ENCODE results near the gene ZNF667.
A peak's percentile ranks its signal among the peaks of the same experiment; 100 is the strongest.

ZNF667 gene

DNA sequence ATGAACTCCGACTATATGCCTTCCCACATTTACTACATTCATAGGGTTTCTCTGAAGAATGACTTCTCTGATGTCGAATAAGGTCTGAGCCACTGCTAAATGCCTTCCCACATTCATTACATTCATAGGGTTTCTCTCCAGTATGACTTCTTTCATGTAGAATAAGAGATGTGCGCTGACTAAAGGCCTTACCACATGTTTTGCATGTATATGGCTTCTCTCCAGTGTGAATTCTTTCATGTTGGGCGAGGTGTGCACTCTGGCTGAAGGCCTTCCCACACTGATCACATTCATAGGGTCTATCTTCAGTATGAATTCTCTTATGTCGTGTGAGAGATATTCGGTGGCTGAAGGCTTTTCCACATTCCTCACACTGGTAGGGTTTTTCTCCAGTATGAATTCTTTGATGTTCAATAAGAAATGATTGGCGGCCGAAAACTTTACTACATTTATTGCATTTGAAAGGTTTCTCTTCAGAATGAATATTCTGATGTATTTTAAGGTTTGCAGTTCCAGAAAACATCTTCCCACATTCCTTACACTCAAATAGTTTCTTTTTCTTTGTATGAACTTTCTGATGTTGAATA is 35.8 kb downstream of the ZNF667 start:
- Histone ChIP-seq H3K4me3 (ENCODE audit: low read length in 2 of 2) (peak overlapping the region in 1 of 2 donors; percentile 69), H3K27ac (ENCODE audit: low read length) (no peak overlapping the region), H3K36me3 (ENCODE audit: control insufficient read depth in 2 of 2, insufficient read depth in 2 of 2, low read length in 2 of 2) (peaks cover 5 to 16% of the 10 kb centered on the region in 2 donors), H3K9me3 (ENCODE audit: control insufficient read depth in 2 of 2, low read length in 2 of 2) (peaks cover 33 to 44% of the 10 kb centered on the region in 2 donors), H3K27me3 (ENCODE audit: control insufficient read depth in 1 of 2, insufficient read depth in 2 of 2, low read length in 2 of 2) (no peaks in the 10 kb centered on the region), H3K9ac (ENCODE audit: low read length in 2 of 2) (no peak overlapping the region), H3K4me1 (ENCODE audit: control insufficient read depth, insufficient read depth, low read length) (no peaks in the 10 kb centered on the region)

DNA sequence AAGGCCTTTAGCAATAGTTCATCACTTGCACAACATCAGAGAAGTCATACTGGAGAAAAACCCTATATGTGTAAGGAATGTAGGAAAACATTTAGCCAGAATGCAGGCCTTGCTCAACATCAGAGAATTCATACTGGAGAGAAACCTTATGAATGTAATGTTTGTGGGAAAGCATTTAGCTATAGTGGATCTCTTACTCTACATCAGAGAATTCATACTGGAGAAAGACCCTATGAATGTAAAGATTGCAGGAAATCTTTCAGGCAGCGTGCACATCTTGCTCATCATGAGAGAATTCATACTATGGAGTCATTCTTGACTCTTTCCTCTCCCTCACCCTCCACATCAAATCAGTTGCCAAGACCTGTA is 53.2 kb downstream of the ZNF667 start:
- Histone ChIP-seq H3K27ac (ENCODE audit: low read length) (no peak overlapping the region), H3K9ac (ENCODE audit: low read length in 2 of 2) (no peak overlapping the region), H3K27me3 (ENCODE audit: control insufficient read depth in 1 of 2, insufficient read depth in 2 of 2, low read length in 2 of 2) (no peaks in the 10 kb centered on the region), H3K36me3 (ENCODE audit: control insufficient read depth in 2 of 2, insufficient read depth in 2 of 2, low read length in 2 of 2) (peaks cover 25 to 36% of the 10 kb centered on the region in 2 donors), H3K9me3 (ENCODE audit: control insufficient read depth in 2 of 2, low read length in 2 of 2) (peaks cover 54 to 67% of the 10 kb centered on the region in 2 donors), H3K4me3 (ENCODE audit: low read length in 2 of 2) (peak overlapping the region in 1 of 2 donors; percentile 56), H3K4me1 (ENCODE audit: control insufficient read depth, insufficient read depth, low read length) (no peaks in the 10 kb centered on the region)

DNA sequence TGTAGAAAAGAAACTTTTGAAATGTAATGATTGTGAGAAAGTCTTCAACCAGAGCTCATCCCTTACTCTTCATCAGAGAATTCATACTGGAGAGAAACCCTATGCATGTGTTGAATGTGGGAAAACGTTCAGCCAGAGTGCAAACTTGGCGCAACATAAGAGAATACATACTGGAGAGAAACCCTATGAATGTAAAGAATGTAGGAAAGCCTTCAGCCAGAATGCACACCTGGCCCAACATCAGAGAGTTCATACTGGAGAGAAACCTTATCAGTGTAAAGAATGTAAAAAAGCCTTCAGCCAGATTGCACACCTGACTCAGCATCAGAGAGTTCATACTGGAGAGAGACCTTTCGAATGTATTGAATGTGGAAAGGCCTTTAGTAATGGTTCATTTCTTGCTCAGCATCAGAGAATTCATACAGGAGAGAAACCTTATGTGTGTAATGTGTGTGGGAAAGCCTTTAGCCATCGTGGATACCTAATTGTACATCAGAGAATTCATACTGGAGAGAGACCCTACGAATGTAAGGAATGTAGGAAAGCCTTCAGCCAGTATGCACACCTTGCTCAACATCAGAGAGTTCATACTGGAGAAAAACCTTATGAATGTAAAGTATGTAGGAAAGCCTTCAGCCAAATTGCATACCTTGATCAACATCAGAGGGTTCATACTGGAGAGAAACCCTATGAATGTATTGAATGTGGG is 53.7 kb downstream of the ZNF667 start:
- Histone ChIP-seq H3K9ac (ENCODE audit: low read length in 2 of 2) (no peak overlapping the region), H3K9me3 (ENCODE audit: control insufficient read depth in 2 of 2, low read length in 2 of 2) (peaks cover 53 to 67% of the 10 kb centered on the region in 2 donors), H3K4me3 (ENCODE audit: low read length in 2 of 2) (peak overlapping the region in 1 of 2 donors; percentile 56), H3K4me1 (ENCODE audit: control insufficient read depth, insufficient read depth, low read length) (no peaks in the 10 kb centered on the region), H3K27me3 (ENCODE audit: control insufficient read depth in 1 of 2, insufficient read depth in 2 of 2, low read length in 2 of 2) (no peaks in the 10 kb centered on the region), H3K27ac (ENCODE audit: low read length) (no peak overlapping the region), H3K36me3 (ENCODE audit: control insufficient read depth in 2 of 2, insufficient read depth in 2 of 2, low read length in 2 of 2) (peaks cover 25 to 36% of the 10 kb centered on the region in 2 donors)

DNA sequence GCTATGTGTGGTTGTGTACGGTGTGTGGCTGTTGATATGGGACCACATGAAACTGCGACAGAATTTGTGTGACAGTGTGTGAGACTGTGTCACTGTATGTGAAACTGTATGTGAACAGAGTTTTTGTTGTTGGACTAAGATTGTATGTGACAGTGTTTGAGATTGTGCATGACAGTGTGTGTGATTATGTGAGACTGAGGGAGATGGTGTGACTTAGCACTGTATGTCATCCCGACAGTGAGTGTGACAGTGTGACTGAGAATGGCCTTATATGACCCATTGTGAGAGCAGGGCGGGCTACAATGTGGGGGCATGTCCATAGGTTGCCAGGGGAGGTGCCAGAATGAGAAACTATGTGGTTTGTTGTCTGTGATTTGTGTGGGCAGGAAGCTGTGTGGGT is 72.1 kb downstream of the ZNF667 start:
- Histone ChIP-seq H3K36me3 (ENCODE audit: control insufficient read depth in 2 of 2, insufficient read depth in 2 of 2, low read length in 2 of 2) (peaks cover 30 to 31% of the 10 kb centered on the region in 2 donors), H3K27ac (ENCODE audit: low read length) (no peak overlapping the region), H3K4me1 (ENCODE audit: control insufficient read depth, insufficient read depth, low read length) (peaks cover 14% of the 10 kb centered on the region), H3K9me3 (ENCODE audit: control insufficient read depth in 2 of 2, low read length in 2 of 2) (peaks cover 15 to 22% of the 10 kb centered on the region in 2 donors), H3K9ac (ENCODE audit: low read length in 2 of 2) (no peak overlapping the region), H3K4me3 (ENCODE audit: low read length in 2 of 2) (peak overlapping the region; percentile 79 to 97), H3K27me3 (ENCODE audit: control insufficient read depth in 1 of 2, insufficient read depth in 2 of 2, low read length in 2 of 2) (no peaks in the 10 kb centered on the region)

DNA sequence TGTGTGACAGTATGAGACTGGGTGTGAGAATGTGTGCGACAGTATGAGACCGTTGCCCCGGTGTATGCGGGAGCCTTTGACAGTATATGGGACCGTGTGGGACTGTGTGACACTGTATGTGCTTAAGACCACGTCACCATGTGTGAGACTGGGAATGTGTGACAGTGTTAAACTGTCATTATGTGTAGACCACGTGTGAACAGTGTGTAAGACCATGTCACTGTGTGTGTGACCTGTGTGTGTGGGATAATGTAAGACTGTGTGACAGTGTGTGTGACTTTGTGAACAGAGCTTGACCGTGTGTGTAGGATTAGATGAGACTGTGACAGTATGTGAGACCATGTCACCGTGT is 72.5 kb downstream of the ZNF667 start:
- H3K9me3 ChIP-seq (ENCODE audit: control insufficient read depth in 2 of 2, low read length in 2 of 2): peaks cover 16 to 24% of the 10 kb centered on the region in 2 donors
- peaks cover 14% of the 10 kb centered on the region for H3K4me1 ChIP-seq (ENCODE audit: control insufficient read depth, insufficient read depth, low read length)
- H3K9ac ChIP-seq (ENCODE audit: low read length in 2 of 2): peak overlapping the region; percentile 72 to 96
- no peaks in the 10 kb centered on the region for H3K27me3 ChIP-seq (ENCODE audit: control insufficient read depth in 1 of 2, insufficient read depth in 2 of 2, low read length in 2 of 2)
- H3K27ac ChIP-seq (ENCODE audit: low read length): no peak overlapping the region
- H3K4me3 ChIP-seq (ENCODE audit: low read length in 2 of 2): peak overlapping the region; percentile 79 to 97
- H3K36me3 ChIP-seq (ENCODE audit: control insufficient read depth in 2 of 2, insufficient read depth in 2 of 2, low read length in 2 of 2): peaks cover 27% of the 10 kb centered on the region in 2 donors

DNA sequence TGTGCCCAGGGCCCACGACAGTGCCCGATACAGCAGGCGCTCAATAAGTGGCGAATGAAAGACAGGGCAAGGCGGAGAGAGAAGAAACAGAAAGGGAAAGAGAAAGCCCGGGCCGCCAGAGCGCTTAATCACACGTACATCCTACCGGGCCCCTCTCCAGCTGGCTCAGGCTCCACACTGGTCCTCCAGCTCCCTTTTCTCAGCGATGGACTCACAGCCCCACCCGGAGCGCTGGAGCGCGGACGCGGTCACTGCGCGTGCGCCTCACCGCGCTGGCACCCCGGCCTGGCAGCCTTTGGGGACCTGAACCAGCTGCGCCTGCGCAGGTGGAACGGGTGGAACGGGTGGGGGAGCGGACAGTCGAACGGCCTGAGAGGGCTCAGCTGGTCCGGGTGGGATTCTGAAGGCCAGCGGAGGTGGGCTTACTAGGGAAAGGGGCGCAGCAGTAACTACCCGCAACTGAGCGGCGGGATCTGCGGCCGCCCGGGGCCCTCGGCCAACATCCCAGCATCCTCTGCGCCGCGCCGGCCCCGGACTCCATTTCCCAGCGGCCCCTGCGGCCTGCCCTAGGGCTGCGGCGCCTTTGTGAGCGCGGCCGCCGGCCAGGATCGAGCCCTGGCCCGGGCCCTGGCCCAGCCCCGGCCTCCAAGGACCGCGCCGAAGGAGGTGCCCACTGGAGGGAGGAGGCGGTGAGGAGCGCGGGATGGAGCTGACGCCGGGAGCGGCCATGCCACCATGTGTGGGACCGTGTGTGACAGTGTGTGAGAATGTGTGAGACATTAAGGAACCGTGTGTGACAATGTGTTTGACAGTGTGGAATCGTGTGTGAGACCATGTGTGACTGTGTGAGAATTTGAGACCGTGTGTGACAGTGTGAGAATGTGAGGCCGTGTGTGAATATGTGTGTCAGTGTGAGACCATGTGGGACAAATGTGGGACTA is 73.1 kb downstream of the ZNF667 start, which contains the start of gene ZNF583:
Gene ZNF583, plus strand, starts transcription at position 569 of the 941 bp plus-strand sequence. CDS start 2,783 bp downstream, outside the sequence.
- H3K9ac ChIP-seq (ENCODE audit: low read length in 2 of 2): peak within 1 kb of the TSS; percentile 72 to 96
- peaks cover 14% of the 10 kb centered on the region for H3K4me1 ChIP-seq (ENCODE audit: control insufficient read depth, insufficient read depth, low read length)
- H3K9me3 ChIP-seq (ENCODE audit: control insufficient read depth in 2 of 2, low read length in 2 of 2): peaks cover 15 to 22% of the 10 kb centered on the region in 2 donors
- no peaks in the 10 kb centered on the region for H3K27me3 ChIP-seq (ENCODE audit: control insufficient read depth in 1 of 2, insufficient read depth in 2 of 2, low read length in 2 of 2)
- H3K36me3 ChIP-seq (ENCODE audit: control insufficient read depth in 2 of 2, insufficient read depth in 2 of 2, low read length in 2 of 2): peaks cover 22 to 23% of the 10 kb centered on the region in 2 donors
- peak within 1 kb of the TSS; percentile 86 for H3K27ac ChIP-seq (ENCODE audit: low read length)
- H3K4me3 ChIP-seq (ENCODE audit: low read length in 2 of 2): peak within 1 kb of the TSS; percentile 79 to 97

DNA sequence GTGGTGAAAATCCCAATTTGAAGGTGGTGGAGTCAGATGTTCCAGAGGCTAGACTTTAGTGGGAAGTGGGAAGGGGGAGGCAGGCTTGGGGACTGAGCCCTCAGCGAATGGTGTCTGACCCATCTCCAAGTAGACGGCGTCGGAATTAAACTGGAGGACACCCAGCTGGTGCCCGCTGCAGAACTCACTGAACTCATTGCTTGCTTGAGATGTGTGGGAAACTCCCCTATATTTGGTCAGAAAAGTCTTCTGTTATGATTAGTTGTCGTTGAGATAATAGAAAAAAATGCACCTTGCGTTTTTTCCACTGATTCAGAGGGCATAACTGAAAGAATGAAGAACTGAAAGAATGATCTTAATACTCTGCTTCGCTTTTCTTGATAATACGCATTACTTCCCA is 73.9 kb downstream of the ZNF667 start:
- Histone ChIP-seq H3K27ac (ENCODE audit: low read length) (peak overlapping the region; percentile 86), H3K27me3 (ENCODE audit: control insufficient read depth in 1 of 2, insufficient read depth in 2 of 2, low read length in 2 of 2) (no peaks in the 10 kb centered on the region), H3K4me1 (ENCODE audit: control insufficient read depth, insufficient read depth, low read length) (peaks cover 14% of the 10 kb centered on the region), H3K9me3 (ENCODE audit: control insufficient read depth in 2 of 2, low read length in 2 of 2) (peaks cover 8 to 14% of the 10 kb centered on the region in 2 donors), H3K4me3 (ENCODE audit: low read length in 2 of 2) (peak overlapping the region; percentile 79 to 97), H3K36me3 (ENCODE audit: control insufficient read depth in 2 of 2, insufficient read depth in 2 of 2, low read length in 2 of 2) (peaks cover 14 to 15% of the 10 kb centered on the region in 2 donors), H3K9ac (ENCODE audit: low read length in 2 of 2) (peak overlapping the region; percentile 72 to 96)

DNA sequence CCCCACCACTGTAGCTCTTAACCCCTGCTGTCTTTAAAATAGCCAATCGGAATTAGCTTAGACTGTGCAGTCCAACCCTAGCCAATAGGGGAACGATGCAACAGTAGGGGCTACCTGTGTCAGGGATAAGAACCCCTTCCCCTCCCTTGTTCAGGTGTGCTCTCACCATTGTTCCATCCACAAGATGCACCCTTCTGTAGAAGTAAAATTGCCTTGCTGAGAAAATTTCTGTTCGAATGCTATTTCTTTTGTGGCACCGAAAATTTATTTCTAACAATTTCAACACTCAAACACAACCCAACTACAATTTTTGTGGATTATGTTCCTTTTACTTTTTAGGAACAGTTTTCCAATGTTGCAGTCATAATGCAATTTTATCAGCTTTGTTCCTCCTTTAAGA is 76.7 kb downstream of the ZNF667 start:
- peaks cover 5 to 9% of the 10 kb centered on the region in 2 donors for H3K9me3 ChIP-seq (ENCODE audit: control insufficient read depth in 2 of 2, low read length in 2 of 2)
- H3K27ac ChIP-seq (ENCODE audit: low read length): no peak overlapping the region
- no peaks in the 10 kb centered on the region for H3K27me3 ChIP-seq (ENCODE audit: control insufficient read depth in 1 of 2, insufficient read depth in 2 of 2, low read length in 2 of 2)
- no peak overlapping the region for H3K9ac ChIP-seq (ENCODE audit: low read length in 2 of 2)
- peaks cover 0 to 9% of the 10 kb centered on the region in 2 donors for H3K36me3 ChIP-seq (ENCODE audit: control insufficient read depth in 2 of 2, insufficient read depth in 2 of 2, low read length in 2 of 2)
- H3K4me1 ChIP-seq (ENCODE audit: control insufficient read depth, insufficient read depth, low read length): peaks cover 14% of the 10 kb centered on the region
- no peak overlapping the region for H3K4me3 ChIP-seq (ENCODE audit: low read length in 2 of 2)

DNA sequence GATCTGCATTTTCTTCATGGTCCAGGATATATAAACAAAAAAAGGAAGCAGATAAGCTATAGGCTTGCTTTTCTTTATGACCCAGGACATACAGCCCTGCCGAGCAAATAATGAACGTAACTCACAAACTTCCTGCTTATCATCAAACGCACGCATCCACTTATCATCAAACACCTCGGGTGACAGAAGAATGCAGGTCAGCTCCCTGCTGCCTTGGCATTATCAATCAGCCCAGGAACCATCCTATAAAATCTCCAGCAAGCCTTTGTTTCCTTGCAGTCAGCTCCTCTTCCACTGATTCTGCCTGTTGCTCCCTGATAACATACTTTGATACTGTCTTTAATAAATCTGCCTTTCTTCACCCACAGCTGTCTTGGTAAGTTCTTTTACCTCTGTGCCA is 78.3 kb downstream of the ZNF667 start:
- H3K4me1 ChIP-seq (ENCODE audit: control insufficient read depth, insufficient read depth, low read length): peaks cover 6% of the 10 kb centered on the region
- H3K36me3 ChIP-seq (ENCODE audit: control insufficient read depth in 2 of 2, insufficient read depth in 2 of 2, low read length in 2 of 2): peaks cover 0 to 9% of the 10 kb centered on the region in 2 donors
- no peak overlapping the region for H3K4me3 ChIP-seq (ENCODE audit: low read length in 2 of 2)
- no peak overlapping the region for H3K9ac ChIP-seq (ENCODE audit: low read length in 2 of 2)
- H3K9me3 ChIP-seq (ENCODE audit: control insufficient read depth in 2 of 2, low read length in 2 of 2): peaks cover 4 to 5% of the 10 kb centered on the region in 2 donors
- H3K27ac ChIP-seq (ENCODE audit: low read length): no peak overlapping the region
- H3K27me3 ChIP-seq (ENCODE audit: control insufficient read depth in 1 of 2, insufficient read depth in 2 of 2, low read length in 2 of 2): no peaks in the 10 kb centered on the region
